ENCODE data around the gene SLC2A4RG. TPM values are rescaled to one million over a fixed set of nuclear protein-coding genes. Genes with fewer than 3 reads are reported as not detected.

SLC2A4RG gene
- total and polyA plus RNA-seq, 2 of the 13 experiments (the other 11 are each of a cell fraction or from before 2014, with no cell fraction given): 91.4 to 95.9 TPM

DNA sequence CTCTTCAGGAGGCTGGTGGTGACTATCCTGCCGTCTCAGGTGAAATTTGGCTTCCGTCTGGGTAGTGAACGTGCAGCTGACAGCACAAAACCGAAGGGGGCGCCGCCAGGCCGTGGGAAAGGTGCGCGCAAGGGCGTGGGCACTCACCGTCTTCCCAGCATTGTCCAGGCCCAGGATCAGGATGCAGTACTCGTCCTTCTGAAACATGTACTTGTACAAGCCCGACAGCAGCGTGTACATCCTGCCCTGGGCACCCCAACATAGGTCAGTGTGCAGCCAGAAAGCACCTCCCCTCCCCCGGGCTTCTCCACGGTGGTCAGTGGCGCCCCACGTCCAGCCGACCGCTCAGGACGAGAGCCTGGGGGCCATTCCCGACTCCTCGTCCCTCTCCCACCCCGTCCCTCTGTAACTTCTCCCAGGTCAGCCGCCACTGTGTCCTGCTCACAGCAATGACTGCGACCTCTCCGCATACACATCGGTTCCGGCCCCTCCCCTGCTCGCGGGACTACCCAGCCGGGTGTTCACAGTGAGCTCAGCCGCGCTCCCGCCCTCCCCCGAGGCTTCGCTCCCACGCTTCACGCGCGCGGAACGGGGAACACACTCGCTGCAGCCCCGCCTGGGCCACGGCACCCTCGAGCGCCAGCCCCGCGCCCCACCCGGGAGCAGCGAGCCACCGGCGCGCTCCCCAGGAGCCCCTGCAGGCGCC, 32.6 kb upstream of the SLC2A4RG start (continued):
- TF ChIP-seq NCOR1 (IDR thresholded peaks at IDR 0.05; ENCODE audit: borderline replicate concordance, low read length): peak; percentile 0; the same call in 1 of the 2 replicates
- peak; percentile 64 for TF ChIP-seq PHF5A (CRISPR knock-in tag; IDR thresholded peaks at IDR 0.05; ENCODE audit: low read depth, unreplicated experiment)
- no peak for TF ChIP-seq PAWR (CRISPR knock-in tag; IDR thresholded peaks at IDR 0.05; ENCODE audit: borderline replicate concordance)
- no peak for TF ChIP-seq ZFP62 (CRISPR knock-in tag; IDR thresholded peaks at IDR 0.05)
- no peak for TF ChIP-seq BCLAF1 (IDR thresholded peaks at IDR 0.05)
- TF ChIP-seq ZFP37 (CRISPR knock-in tag; IDR thresholded peaks at IDR 0.05; ENCODE audit: borderline replicate concordance): no peak; the same call in 1 of the 2 replicates
- TF ChIP-seq SYNCRIP (IDR thresholded peaks at IDR 0.05; ENCODE audit: insufficient read depth, low read depth, low read length): no peak
- TF ChIP-seq ZNF550 (CRISPR knock-in tag; IDR thresholded peaks at IDR 0.05; ENCODE audit: borderline replicate concordance): no peak
- TF ChIP-seq ZBTB1 (CRISPR knock-in tag; IDR thresholded peaks at IDR 0.05; ENCODE audit: borderline replicate concordance): no peak
- TF ChIP-seq ZNF136 (CRISPR knock-in tag; IDR thresholded peaks at IDR 0.05; ENCODE audit: low read depth): no peak
- no peak for TF ChIP-seq ZBTB37 (CRISPR knock-in tag; IDR thresholded peaks at IDR 0.05)
- TF ChIP-seq HNF1B (CRISPR knock-in tag; IDR thresholded peaks at IDR 0.05): peak; percentile 60; the same call in 1 of the 2 replicates
- no peak for TF ChIP-seq KAT2B (IDR thresholded peaks at IDR 0.05; ENCODE audit: borderline replicate concordance, low read depth, low read length)
- peak; percentile 42; the same call in 1 of the 2 replicates for TF ChIP-seq ZNF737 (CRISPR knock-in tag; IDR thresholded peaks at IDR 0.05; ENCODE audit: borderline replicate concordance)
- TF ChIP-seq KDM3A (CRISPR knock-in tag; IDR thresholded peaks at IDR 0.05; ENCODE audit: low read depth): peak; percentile 96
- no peak for TF ChIP-seq ZSCAN12 (CRISPR knock-in tag; IDR thresholded peaks at IDR 0.05)
- TF ChIP-seq NFKB2 (CRISPR knock-in tag; IDR thresholded peaks at IDR 0.05; ENCODE audit: borderline replicate concordance): peak; percentile 11; the same call in 1 of the 2 replicates
- TF ChIP-seq FOXK2 (IDR thresholded peaks at IDR 0.05): no peak
- TF ChIP-seq ZNF275 (CRISPR knock-in tag; IDR thresholded peaks at IDR 0.05; ENCODE audit: borderline replicate concordance): no peak
- no peak for TF ChIP-seq DDIT3 (CRISPR knock-in tag; IDR thresholded peaks at IDR 0.05)
- TF ChIP-seq SMC3 (IDR thresholded peaks at IDR 0.05; ENCODE audit: low read length): peak; percentile 89
- no peak for TF ChIP-seq WIZ (CRISPR knock-in tag; IDR thresholded peaks at IDR 0.05)
- TF ChIP-seq YY1 (IDR thresholded peaks at IDR 0.05; ENCODE audit: insufficient read depth, insufficient replicate concordance, low read depth, low read length): peak; percentile 48

Data from HepG2 (cell line).